ENCODE data around the gene TOX3. TPM values are rescaled to one million over a fixed set of nuclear protein-coding genes. Genes with fewer than 3 reads are reported as not detected.
A peak's percentile ranks its signal among the peaks of the same experiment; 100 is the strongest.

Gene TOX3
- total RNA-seq, 4 donors from 2014 or later: 10.9 to 32.6 (median 28.0) TPM

DNA sequence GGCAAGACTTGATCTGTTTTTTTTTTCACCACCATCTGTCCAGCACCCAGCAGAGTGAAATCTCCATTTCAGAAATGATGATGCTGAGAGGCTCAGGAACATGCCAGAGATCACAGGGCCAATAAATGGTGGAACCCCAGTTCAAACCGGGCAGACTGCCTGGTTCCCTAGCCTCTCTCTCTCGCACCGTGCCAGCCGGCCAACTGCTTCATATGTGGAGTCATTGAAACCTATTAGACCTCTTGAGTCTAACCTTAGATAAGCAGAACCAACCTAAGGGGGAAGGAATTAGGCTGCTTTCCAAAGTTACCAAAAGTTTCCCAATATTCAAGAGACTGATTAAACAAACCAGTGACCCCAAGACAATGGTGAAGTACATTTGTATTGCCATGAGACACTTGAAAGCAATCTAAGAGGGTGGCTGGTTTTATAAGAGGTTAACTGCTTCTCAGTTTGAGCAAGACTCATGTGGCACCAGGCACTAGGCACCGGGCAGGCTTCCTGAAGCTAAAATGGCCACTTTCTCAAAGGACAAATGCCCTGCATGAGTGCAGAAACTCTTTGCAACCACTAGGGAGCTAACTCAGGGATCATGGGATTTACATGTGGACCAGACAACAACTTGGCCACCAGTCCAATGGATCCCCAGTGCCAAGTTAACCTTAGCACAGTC is 18.4 kb downstream of the TOX3 start:
- intact Hi-C loops (cut with DNase I; ENCODE audit: low total_unique reads): no loop called here
- DNase-seq: no peak
- no peak overlapping the region for H3K4me3 ChIP-seq
- no peaks in the 10 kb centered on the region for H3K36me3 ChIP-seq
- H3K4me1 ChIP-seq: no peaks in the 10 kb centered on the region
- no peaks in the 10 kb centered on the region for H3K27me3 ChIP-seq
- TF ChIP-seq, protein P1, sequence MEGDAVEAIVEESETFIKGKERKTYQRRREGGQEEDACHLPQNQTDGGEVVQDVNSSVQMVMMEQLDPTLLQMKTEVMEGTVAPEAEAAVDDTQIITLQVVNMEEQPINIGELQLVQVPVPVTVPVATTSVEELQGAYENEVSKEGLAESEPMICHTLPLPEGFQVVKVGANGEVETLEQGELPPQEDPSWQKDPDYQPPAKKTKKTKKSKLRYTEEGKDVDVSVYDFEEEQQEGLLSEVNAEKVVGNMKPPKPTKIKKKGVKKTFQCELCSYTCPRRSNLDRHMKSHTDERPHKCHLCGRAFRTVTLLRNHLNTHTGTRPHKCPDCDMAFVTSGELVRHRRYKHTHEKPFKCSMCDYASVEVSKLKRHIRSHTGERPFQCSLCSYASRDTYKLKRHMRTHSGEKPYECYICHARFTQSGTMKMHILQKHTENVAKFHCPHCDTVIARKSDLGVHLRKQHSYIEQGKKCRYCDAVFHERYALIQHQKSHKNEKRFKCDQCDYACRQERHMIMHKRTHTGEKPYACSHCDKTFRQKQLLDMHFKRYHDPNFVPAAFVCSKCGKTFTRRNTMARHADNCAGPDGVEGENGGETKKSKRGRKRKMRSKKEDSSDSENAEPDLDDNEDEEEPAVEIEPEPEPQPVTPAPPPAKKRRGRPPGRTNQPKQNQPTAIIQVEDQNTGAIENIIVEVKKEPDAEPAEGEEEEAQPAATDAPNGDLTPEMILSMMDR (IDR thresholded peaks at IDR 0.05): peak in 1 of 5 experiments; percentile 13
- TF ChIP-seq POLR2A (IDR thresholded peaks at IDR 0.05): no peak
- H3K27ac ChIP-seq: no peak overlapping the region
- no peaks in the 10 kb centered on the region for H3K9me3 ChIP-seq
- in situ Hi-C loops (cut with MboI; ENCODE audit: low pct_ligation_motif_present in 1 of 4, low pct_unique_long_range_greater_than_20kb in 1 of 4, low sequenced_read_pairs in 3 of 4): loop anchor here in 1 of 4 donors (25.0 kb wide), 1 partner anchor 341 kb away; no protein-coding TSS in a partner anchor
- WGBS, 2 donors (ENCODE audit: low coverage in 1 of 2): 86% methylated on average over 5 of the region's 5 CpGs; no CpG with 5 or more reads in 1 of the 2 donors

DNA sequence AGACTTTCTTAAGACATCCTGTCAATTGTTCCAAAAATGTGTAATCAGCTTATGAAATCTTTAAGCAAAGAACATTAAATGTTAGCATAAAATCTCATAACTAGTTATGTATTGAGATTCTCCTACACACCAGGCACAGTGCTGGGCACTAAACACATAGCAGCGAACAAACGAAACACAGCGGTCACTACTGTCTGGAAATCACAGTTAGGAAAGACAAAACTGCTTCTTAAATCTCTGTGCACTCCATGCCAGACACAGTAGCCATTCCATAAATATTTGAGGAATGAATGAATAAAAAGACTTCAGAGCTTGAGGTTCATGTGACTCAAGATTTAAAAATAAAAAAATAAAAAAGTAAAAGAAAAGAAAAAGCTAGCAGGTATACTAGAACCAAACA is 20.1 kb downstream of the TOX3 start:
- in situ Hi-C loops (cut with MboI; ENCODE audit: low pct_ligation_motif_present in 1 of 4, low pct_unique_long_range_greater_than_20kb in 1 of 4, low sequenced_read_pairs in 3 of 4): loop anchor here in 1 of 4 donors (25.0 kb wide), 1 partner anchor 340 kb away; no protein-coding TSS in a partner anchor
- H3K27ac ChIP-seq: no peak overlapping the region
- intact Hi-C loops (cut with DNase I; ENCODE audit: low total_unique reads): no loop called here
- no peaks in the 10 kb centered on the region for H3K9me3 ChIP-seq
- no peak for DNase-seq
- no peaks in the 10 kb centered on the region for H3K4me1 ChIP-seq
- H3K27me3 ChIP-seq: no peaks in the 10 kb centered on the region
- H3K4me3 ChIP-seq: no peak overlapping the region
- H3K36me3 ChIP-seq: no peaks in the 10 kb centered on the region
- TF ChIP-seq POLR2A (IDR thresholded peaks at IDR 0.05) (no peak), POLR2AphosphoS5 (IDR thresholded peaks at IDR 0.05) (no peak), EP300 (IDR thresholded peaks at IDR 0.05; ENCODE audit: low read depth) (no peak)
- TF ChIP-seq, protein P1 (IDR thresholded peaks at IDR 0.05): no peak
- WGBS, 2 donors (ENCODE audit: low coverage in 1 of 2): 86 to 96% methylated on average over 3 of the region's 3 CpGs

DNA sequence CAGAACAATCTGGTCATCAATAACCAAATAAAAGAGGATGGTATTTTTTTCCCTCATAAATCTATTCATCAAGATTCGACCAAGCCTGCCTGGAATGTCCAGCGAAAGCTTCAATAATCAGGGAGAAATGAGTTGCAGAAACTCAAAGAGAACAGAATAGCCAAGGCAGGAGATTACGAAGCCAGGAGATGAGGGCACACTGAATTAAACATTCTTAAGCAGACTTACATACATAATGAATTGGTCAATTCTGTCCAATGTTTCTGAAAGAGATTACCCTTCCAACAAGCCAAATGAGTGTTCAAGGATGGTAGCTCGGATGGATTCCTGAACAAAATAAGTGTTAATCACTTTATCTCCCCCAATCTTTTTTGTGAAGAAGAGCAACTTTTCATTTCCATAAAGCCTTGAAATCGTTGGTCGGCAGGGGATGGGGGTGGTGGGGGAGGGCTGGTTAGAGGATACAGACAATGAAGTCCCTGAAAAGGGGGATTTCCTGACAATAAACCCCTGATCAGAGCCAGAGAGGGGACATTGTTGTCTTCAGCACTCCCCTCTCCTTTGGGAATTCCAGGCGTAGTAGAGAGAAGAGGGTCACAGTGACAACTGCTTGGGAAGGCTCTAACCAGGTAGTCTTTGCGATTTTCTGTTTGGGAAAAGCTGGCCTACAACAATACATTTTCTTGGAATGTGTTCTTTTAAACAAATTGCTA is 20.7 kb downstream of the TOX3 start:
- H3K27ac ChIP-seq: no peak overlapping the region
- intact Hi-C loops (cut with DNase I; ENCODE audit: low total_unique reads): no loop called here
- in situ Hi-C loops (cut with MboI; ENCODE audit: low pct_ligation_motif_present in 1 of 4, low pct_unique_long_range_greater_than_20kb in 1 of 4, low sequenced_read_pairs in 3 of 4): loop anchor here in 1 of 4 donors (25.0 kb wide), 1 partner anchor 339 kb away; no protein-coding TSS in a partner anchor
- DNase-seq: no peak
- TF ChIP-seq POLR2AphosphoS5 (IDR thresholded peaks at IDR 0.05) (no peak), EP300 (IDR thresholded peaks at IDR 0.05; ENCODE audit: low read depth) (no peak), POLR2A (IDR thresholded peaks at IDR 0.05) (no peak)
- TF ChIP-seq, protein P1 (IDR thresholded peaks at IDR 0.05): no peak
- no peaks in the 10 kb centered on the region for H3K4me1 ChIP-seq
- WGBS, 2 donors (ENCODE audit: low coverage in 1 of 2): 65 to 66% methylated on average over 6 to 8 of the region's 8 CpGs
- no peaks in the 10 kb centered on the region for H3K9me3 ChIP-seq
- no peaks in the 10 kb centered on the region for H3K36me3 ChIP-seq
- no peaks in the 10 kb centered on the region for H3K27me3 ChIP-seq
- H3K4me3 ChIP-seq: no peak overlapping the region

DNA sequence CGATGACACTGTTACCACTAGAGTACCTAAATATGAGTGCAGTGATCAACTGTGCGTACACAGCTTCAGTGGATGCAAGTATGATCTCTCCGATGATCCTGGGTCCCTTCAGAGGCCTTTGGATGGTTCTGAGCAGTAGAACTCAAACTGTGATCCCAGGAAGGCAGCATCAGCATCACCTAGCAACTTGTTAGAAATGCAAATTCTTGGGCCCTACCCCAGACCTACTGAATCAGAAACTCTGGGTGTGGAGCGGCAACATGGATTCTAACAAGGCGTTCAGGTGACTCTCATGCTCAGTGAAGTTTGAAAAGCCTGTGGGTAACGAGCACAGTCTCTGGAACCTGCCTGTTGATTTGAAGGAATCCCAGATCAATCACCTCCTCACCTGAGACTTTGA is 25.4 kb downstream of the TOX3 start:
- in situ Hi-C loops (cut with MboI; ENCODE audit: low pct_ligation_motif_present in 1 of 4, low pct_unique_long_range_greater_than_20kb in 1 of 4, low sequenced_read_pairs in 3 of 4): no loop called here
- intact Hi-C loops (cut with DNase I; ENCODE audit: low total_unique reads): no loop called here
- 84 to 100% methylated on average over 2 to 6 of the region's 6 CpGs for WGBS, 2 donors (ENCODE audit: low coverage in 1 of 2)
- TF ChIP-seq POLR2A (IDR thresholded peaks at IDR 0.05): no peak
- no peak for TF ChIP-seq POLR2AphosphoS5 (IDR thresholded peaks at IDR 0.05)
- TF ChIP-seq EP300 (IDR thresholded peaks at IDR 0.05; ENCODE audit: low read depth): no peak
- TF ChIP-seq, protein P1 (IDR thresholded peaks at IDR 0.05): no peak
- Histone ChIP-seq H3K4me3 (no peak overlapping the region), H3K27ac (no peak overlapping the region), H3K9me3 (no peaks in the 10 kb centered on the region), H3K4me1 (no peaks in the 10 kb centered on the region), H3K36me3 (no peaks in the 10 kb centered on the region), H3K27me3 (no peaks in the 10 kb centered on the region)
- DNase-seq: no peak
